CD14-positive monocyte (primary cell): Measurements from ENCODE around the gene SPATA31D1. TPM values are rescaled to one million over a fixed set of nuclear protein-coding genes. Genes with fewer than 3 reads are reported as not detected.

Experiments
- DNase-seq, 3 donors: peaks; one replicate each; pipeline ENCODE4 v3.0.0-alpha.2; 2011 to 2022
- H2AFZ ChIP-seq: 2 replicates; pipeline ENCODE4 v1.6.0; 2012; ENCODE audit warnings: mild to moderate bottlenecking, low read depth, low read length, inconsistent platforms; ENCODE audit not compliant: insufficient read depth, poor library complexity, severe bottlenecking
- H3K27ac ChIP-seq, 2 donors: 1 replicate in 1 of 2; 2 replicates in 1 of 2; pipeline ENCODE4 v1.5.1; 2012 to 2013; ENCODE audit warnings: low read length in 2 of 2, control low read depth in 1 of 2, inconsistent platforms in 1 of 2, low read depth in 1 of 2, mild to moderate bottlenecking in 1 of 2
- H3K27me3 ChIP-seq, 2 donors: one replicate each; pipeline versions ENCODE4 v1.6.0 to v1.6.1; 2011 to 2013; ENCODE audit warnings: low read length in 2 of 2; ENCODE audit not compliant: control insufficient read depth in 2 of 2, insufficient read depth in 2 of 2
- H3K36me3 ChIP-seq, 2 donors: replicated peaks in 1 of 2; 1 replicate in 1 of 2; 2 replicates in 1 of 2; pipeline versions ENCODE4 v1.5.1 to v1.6.1; 2012 to 2013; ENCODE audit warnings: low read length in 2 of 2, control low read depth in 1 of 2, inconsistent platforms in 1 of 2, mild to moderate bottlenecking in 1 of 2; ENCODE audit not compliant: insufficient read depth in 2 of 2, control insufficient read depth in 1 of 2
- H3K4me1 ChIP-seq, 2 donors: 1 replicate in 1 of 2; 2 replicates in 1 of 2; pipeline versions ENCODE4 v1.5.1 to v1.6.1; 2012 to 2013; ENCODE audit warnings: low read length in 2 of 2, control low read depth in 1 of 2, inconsistent platforms in 1 of 2, mild to moderate bottlenecking in 1 of 2, moderate library complexity in 1 of 2; ENCODE audit not compliant: insufficient read depth in 2 of 2, control insufficient read depth in 1 of 2
- H3K4me2 ChIP-seq: replicated peaks from 2 replicates; pipeline ENCODE3; 2012; ENCODE audit warnings: low read length, moderate library complexity, mild to moderate bottlenecking; ENCODE audit not compliant: poor library complexity, severe bottlenecking; ENCODE audit errors: extremely low read depth
- H3K4me3 ChIP-seq, 3 experiments: fragments of 200-600 bp in 1 of 3; sonication (generic) in 1 of 3; replicated peaks in 1 of 3; 1 replicate in 2 of 3; 2 replicates in 1 of 3; pipeline ENCODE4 v1.5.1; 2011 to 2013; ENCODE audit warnings: low read length in 3 of 3, mild to moderate bottlenecking in 3 of 3, control low read depth in 2 of 3, low read depth in 2 of 3, inconsistent platforms in 1 of 3, moderate library complexity in 1 of 3
- H3K79me2 ChIP-seq: 2 replicates; pipeline ENCODE4 v1.6.0; 2012; ENCODE audit warnings: mild to moderate bottlenecking, control low read depth, inconsistent platforms, low read length, moderate library complexity; ENCODE audit not compliant: insufficient read depth
- H3K9ac ChIP-seq: 2 replicates; pipeline ENCODE4 v1.6.0; 2017; ENCODE audit warnings: low read length, mild to moderate bottlenecking; ENCODE audit not compliant: insufficient read depth, poor library complexity, severe bottlenecking
- H3K9me3 ChIP-seq, 2 donors: replicated peaks in 1 of 2; 1 replicate in 1 of 2; 2 replicates in 1 of 2; pipeline versions ENCODE4 v1.5.1 to v1.6.1; 2012 to 2013; ENCODE audit warnings: low read length in 2 of 2, control low read depth in 1 of 2; ENCODE audit not compliant: control insufficient read depth in 1 of 2, insufficient read depth in 1 of 2
- H4K20me1 ChIP-seq: 2 replicates; pipeline ENCODE4 v1.6.0; 2012; ENCODE audit warnings: mild to moderate bottlenecking, low read length, control low read depth, moderate library complexity; ENCODE audit not compliant: insufficient read depth
- H3K27ac Mint-ChIP-seq, 7 donors: one replicate each; pipeline ENCODE4 v1.8.0; 2020; ENCODE audit warnings: mild to moderate bottlenecking in 7 of 7, mixed read lengths in 7 of 7, moderate library complexity in 6 of 7, inconsistent platforms in 2 of 7
- H3K27me3 Mint-ChIP-seq, 3 donors: one replicate each; pipeline ENCODE4 v1.8.0; 2021 to 2022; ENCODE audit warnings: low read depth in 3 of 3, mild to moderate bottlenecking in 3 of 3, mixed read lengths in 3 of 3, moderate library complexity in 3 of 3, inconsistent platforms in 1 of 3
- H3K36me3 Mint-ChIP-seq, 2 donors: one replicate each; pipeline ENCODE4 v1.8.0; 2020; ENCODE audit warnings: mixed read lengths in 2 of 2, inconsistent platforms in 1 of 2, mild to moderate bottlenecking in 1 of 2
- H3K4me1 Mint-ChIP-seq: one replicate; pipeline ENCODE4 v1.8.0; 2020; ENCODE audit warnings: mild to moderate bottlenecking, mixed read lengths
- H3K4me3 Mint-ChIP-seq, 2 donors: one replicate each; pipeline ENCODE4 v1.8.0; 2020; ENCODE audit warnings: mild to moderate bottlenecking in 2 of 2, mixed read lengths in 2 of 2, moderate library complexity in 1 of 2
- H3K9me3 Mint-ChIP-seq, 7 donors: one replicate each; pipeline ENCODE4 v1.8.0; 2020 to 2022; ENCODE audit warnings: mixed read lengths in 7 of 7, mild to moderate bottlenecking in 6 of 7, moderate library complexity in 6 of 7, inconsistent platforms in 2 of 7
- WGBS: methylation state at CpG from one replicate; pipeline ENCODE4 v1.1.5; 2013; ENCODE audit warnings: missing lambda C conversion rate; ENCODE audit not compliant: insufficient coverage; 5-methylcytosine and 5-hydroxymethylcytosine counted together
- intact Hi-C, 2 donors: fragments of 100-400 bp; cut with micrococcal nuclease; formaldehyde crosslinking; loops; one replicate each; pipeline versions ENCODE4 v1.15.0 to v1.15.1; 2023
- polyA plus RNA-seq, 3 donors: library from polyadenylated mRNA; depleted of rRNA in 1 of 3; unstranded in 2 of 3; stranded (reverse) in 1 of 3; fragments of 300-500 nt in 2 of 3; fragments of >200 nt in 1 of 3; fragmentation: Illumina TruSeq in 2 of 3; gene quantifications; 1 replicate in 2 of 3; 2 replicates in 1 of 3; pipeline ENCODE4 v1.2.3, GENCODE V29; 2012 to 2021
- TF ChIP-seq, protein P1 (sequence below): fragments of 200-600 bp; IDR thresholded peaks from one replicate; pipeline ENCODE4 v1.8.0; 2022; ENCODE audit warnings: antibody characterized with exemption, mild to moderate bottlenecking

SPATA31D1 gene
- polyA plus RNA-seq, 3 donors, result not detected

DNA sequence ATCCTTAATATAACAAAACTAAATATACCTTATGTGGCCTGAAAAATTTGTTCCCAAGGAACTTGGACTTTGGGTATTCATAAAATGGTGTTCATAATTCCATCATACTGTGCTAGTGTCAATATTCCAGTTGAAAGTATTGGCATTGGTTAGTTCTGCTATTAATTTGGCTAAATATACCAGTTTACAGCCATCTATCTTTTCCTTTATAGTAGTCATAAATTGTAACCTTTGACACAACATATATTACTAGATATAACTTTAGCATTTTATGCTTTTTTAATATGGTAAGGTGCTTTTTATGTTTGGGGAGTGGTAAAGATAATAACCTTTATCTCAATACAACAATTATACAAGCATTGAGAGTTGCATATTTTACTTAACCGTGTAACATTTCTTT lies 23.7 kb downstream of the SPATA31D1 start:
- Mint-ChIP-seq H3K4me3 (no peak overlapping the region), H3K9me3 (peaks cover 4 to 15% (median 11%) of the 10 kb centered on the region in 7 donors), H3K36me3 (no peaks in the 10 kb centered on the region), H3K27ac (no peak overlapping the region), H3K27me3 (peaks cover 0 to 2% (median 0%) of the 10 kb centered on the region in 3 donors), H3K4me1 (no peaks in the 10 kb centered on the region)
- no peaks in the 10 kb centered on the region for H4K20me1 ChIP-seq
- TF ChIP-seq, protein P1, sequence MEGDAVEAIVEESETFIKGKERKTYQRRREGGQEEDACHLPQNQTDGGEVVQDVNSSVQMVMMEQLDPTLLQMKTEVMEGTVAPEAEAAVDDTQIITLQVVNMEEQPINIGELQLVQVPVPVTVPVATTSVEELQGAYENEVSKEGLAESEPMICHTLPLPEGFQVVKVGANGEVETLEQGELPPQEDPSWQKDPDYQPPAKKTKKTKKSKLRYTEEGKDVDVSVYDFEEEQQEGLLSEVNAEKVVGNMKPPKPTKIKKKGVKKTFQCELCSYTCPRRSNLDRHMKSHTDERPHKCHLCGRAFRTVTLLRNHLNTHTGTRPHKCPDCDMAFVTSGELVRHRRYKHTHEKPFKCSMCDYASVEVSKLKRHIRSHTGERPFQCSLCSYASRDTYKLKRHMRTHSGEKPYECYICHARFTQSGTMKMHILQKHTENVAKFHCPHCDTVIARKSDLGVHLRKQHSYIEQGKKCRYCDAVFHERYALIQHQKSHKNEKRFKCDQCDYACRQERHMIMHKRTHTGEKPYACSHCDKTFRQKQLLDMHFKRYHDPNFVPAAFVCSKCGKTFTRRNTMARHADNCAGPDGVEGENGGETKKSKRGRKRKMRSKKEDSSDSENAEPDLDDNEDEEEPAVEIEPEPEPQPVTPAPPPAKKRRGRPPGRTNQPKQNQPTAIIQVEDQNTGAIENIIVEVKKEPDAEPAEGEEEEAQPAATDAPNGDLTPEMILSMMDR, result no peak
- intact Hi-C loops, result no loop called here
- no peak overlapping the region for H2AFZ ChIP-seq
- H3K27ac ChIP-seq, result no peak overlapping the region
- no peak overlapping the region for H3K9ac ChIP-seq
- H3K4me1 ChIP-seq, result no peaks in the 10 kb centered on the region
- no CpG with 5 or more reads among the region's 1 CpG for WGBS
- H3K27me3 ChIP-seq, result no peaks in the 10 kb centered on the region
- H3K36me3 ChIP-seq, result no peaks in the 10 kb centered on the region
- H3K4me3 ChIP-seq, result no peak overlapping the region
- H3K79me2 ChIP-seq, result no peaks in the 10 kb centered on the region
- no peak overlapping the region for H3K4me2 ChIP-seq
- no peak for DNase-seq
- peaks cover 0 to 9% of the 10 kb centered on the region in 2 donors for H3K9me3 ChIP-seq

DNA sequence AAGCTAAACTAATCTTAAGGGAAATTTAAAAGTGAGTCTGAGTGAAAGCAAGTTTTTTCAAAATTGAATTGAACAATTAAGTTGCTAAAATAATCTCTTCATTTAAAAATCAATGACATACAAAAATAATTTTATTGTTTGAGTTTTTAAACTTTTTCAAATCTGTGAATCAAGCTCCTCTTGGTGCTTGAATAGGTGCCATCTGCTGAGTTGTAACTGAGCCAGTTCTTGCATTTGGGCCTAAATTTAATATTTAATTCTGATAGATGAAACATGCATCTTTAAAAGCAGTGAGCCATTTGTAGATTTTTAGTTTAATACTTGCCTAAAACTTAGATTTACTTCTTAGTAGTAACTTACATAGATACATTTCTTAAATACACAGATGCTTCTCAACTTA lies 31.8 kb downstream of the SPATA31D1 start:
- H3K9me3 Mint-ChIP-seq, result peaks cover 5 to 18% (median 11%) of the 10 kb centered on the region in 7 donors
- TF ChIP-seq, protein P1, result no peak
- no peaks in the 10 kb centered on the region for H3K4me1 Mint-ChIP-seq

More for the DNA sequence above, 31.8 kb downstream of the SPATA31D1 start:
- no peak overlapping the region for H3K27ac Mint-ChIP-seq
- no peak overlapping the region for H3K4me3 ChIP-seq
- no peaks in the 10 kb centered on the region for H4K20me1 ChIP-seq
- H3K27ac ChIP-seq, result no peak overlapping the region
- no peaks in the 10 kb centered on the region for H3K36me3 Mint-ChIP-seq
- no peaks in the 10 kb centered on the region for H3K27me3 ChIP-seq
- H3K9ac ChIP-seq, result no peak overlapping the region
- peaks cover 0 to 4% (median 3%) of the 10 kb centered on the region in 3 donors for H3K27me3 Mint-ChIP-seq
- no peaks in the 10 kb centered on the region for H3K4me1 ChIP-seq
- H3K4me2 ChIP-seq, result no peak overlapping the region
- no peak for DNase-seq
- no peak overlapping the region for H2AFZ ChIP-seq
- H3K4me3 Mint-ChIP-seq, result no peak overlapping the region
- no peaks in the 10 kb centered on the region for H3K79me2 ChIP-seq
- no peaks in the 10 kb centered on the region for H3K36me3 ChIP-seq
- H3K9me3 ChIP-seq, result peaks cover 15% of the 10 kb centered on the region in 2 donors
- intact Hi-C loops, result no loop called here
